ENCODE data around the gene ARPC3. TPM values are rescaled to one million over a fixed set of nuclear protein-coding genes. Genes with fewer than 3 reads are reported as not detected.

Gene ARPC3
- total and polyA plus RNA-seq, 9 of the 15 experiments (the other 6 are each of a cell fraction or from before 2014, with no cell fraction given) = 74.2 to 575 (median 345) TPM

- TF ChIP-seq SRSF3 (IDR thresholded peaks at IDR 0.05; ENCODE audit: insufficient read depth, low read length) (no peak), CBX5 (IDR thresholded peaks at IDR 0.05; ENCODE audit: borderline replicate concordance, low read depth) (no peak; the same call in 1 of the 2 replicates), TARDBP (IDR thresholded peaks at IDR 0.05) (no peak), GABPB2 (CRISPR knock-in tag; conservative IDR thresholded peaks at IDR 0.05) (no peak), NEUROD1 (IDR thresholded peaks at IDR 0.05; ENCODE audit: borderline replicate concordance, low read depth, low read length, partially characterized antibody) (peak; percentile 63), ZNF609 (CRISPR knock-in tag; IDR thresholded peaks at IDR 0.05; ENCODE audit: borderline replicate concordance) (peak; percentile 82; the same call in 1 of the 2 replicates), PREB (CRISPR knock-in tag; IDR thresholded peaks at IDR 0.05) (no peak), SAP30 (IDR thresholded peaks at IDR 0.05; ENCODE audit: borderline replicate concordance, insufficient read depth, low read depth, low read length, poor library complexity, severe bottlenecking) (peak; percentile 87), FOXO4 (CRISPR knock-in tag; IDR thresholded peaks at IDR 0.05) (no peak), ARID1B (IDR thresholded peaks at IDR 0.05) (no peak; the same call in 1 of the 2 replicates), NFE2 (IDR thresholded peaks at IDR 0.05; ENCODE audit: low read depth) (no peak), TCF3 (CRISPR knock-in tag; IDR thresholded peaks at IDR 0.05) (peak; percentile 19; the same call in 1 of the 2 replicates), POU5F1 (IDR thresholded peaks at IDR 0.05; ENCODE audit: borderline replicate concordance, low read depth, low read length, partially characterized antibody) (no peak), E2F5 (CRISPR knock-in tag; IDR thresholded peaks at IDR 0.05) (no peak; the same call in 1 of the 2 replicates), SMC3 (conservative IDR thresholded peaks at IDR 0.05; ENCODE audit: insufficient read depth, low read depth, low read length) (peak; percentile 88), E2F4 (CRISPR knock-in tag; IDR thresholded peaks at IDR 0.05; ENCODE audit: low read depth) (no peak), ZFPM2 (CRISPR knock-in tag; IDR thresholded peaks at IDR 0.05) (0 out of 2 replicates have a peak, but pooled peaks have one; percentile 71)
Observed at GRCh38 chr12:110449799-110450497, at the start of gene ARPC3 (continued).
